Subcutaneous abdominal adipose tissue (tissue), 5 donors: ENCODE results near the gene CLRN3.
A peak's percentile ranks its signal among the peaks of the same experiment; 100 is the strongest.

Experiments used
- H3K27ac ChIP-seq: one replicate; pipeline ENCODE4 v1.7.0; 2013; ENCODE audit warnings: low read depth, mild to moderate bottlenecking, inconsistent platforms, low read length, moderate library complexity
- H3K27me3 ChIP-seq, 5 donors: one replicate each; pipeline ENCODE4 v1.7.0; 2013; ENCODE audit warnings: low read length in 5 of 5, inconsistent platforms in 1 of 5; ENCODE audit not compliant: control insufficient read depth in 5 of 5, insufficient read depth in 4 of 5
- H3K36me3 ChIP-seq, 5 donors: one replicate each; pipeline ENCODE4 v1.7.0; 2013; ENCODE audit warnings: low read length in 5 of 5; ENCODE audit not compliant: control insufficient read depth in 5 of 5, insufficient read depth in 5 of 5
- H3K4me1 ChIP-seq, 5 donors: one replicate each; pipeline ENCODE4 v1.7.0; 2013; ENCODE audit warnings: low read length in 5 of 5, mild to moderate bottlenecking in 3 of 5, moderate library complexity in 1 of 5; ENCODE audit not compliant: control insufficient read depth in 5 of 5, insufficient read depth in 5 of 5
- H3K4me3 ChIP-seq, 5 donors: one replicate each; pipeline ENCODE4 v1.7.0; 2013; ENCODE audit warnings: low read length in 5 of 5, low read depth in 1 of 5
- H3K9ac ChIP-seq, 5 donors: one replicate each; pipeline ENCODE4 v1.7.0; 2013; ENCODE audit warnings: low read length in 5 of 5, mild to moderate bottlenecking in 4 of 5, moderate library complexity in 3 of 5
- H3K9me3 ChIP-seq, 5 donors: one replicate each; pipeline ENCODE4 v1.7.0; 2013; ENCODE audit warnings: low read length in 5 of 5; ENCODE audit not compliant: control insufficient read depth in 5 of 5
- donor health status: healthy.
- donor health status: healthy.
- donor health status: healthy.
- donor health status: healthy.
- donor health status: healthy.

The CLRN3 gene

GRCh38 chr10:127928021-127928806 is 35.5 kb upstream of the CLRN3 start:
- no peak overlapping the region for H3K27ac ChIP-seq
- peaks cover 0 to 9% (median 6%) of the 10 kb centered on the region in 5 donors for H3K9me3 ChIP-seq
- H3K36me3 ChIP-seq: peaks cover 0 to 3% (median 0%) of the 10 kb centered on the region in 5 donors
- no peak overlapping the region for H3K9ac ChIP-seq
- peaks cover 0 to 9% (median 0%) of the 10 kb centered on the region in 5 donors for H3K4me1 ChIP-seq
- no peak overlapping the region for H3K4me3 ChIP-seq
- no peaks in the 10 kb centered on the region for H3K27me3 ChIP-seq

GRCh38 chr10:127926455-127926854 is 33.7 kb upstream of the CLRN3 start:
- Histone ChIP-seq H3K9ac (no peak overlapping the region), H3K4me1 (peaks cover 0 to 25% (median 17%) of the 10 kb centered on the region in 5 donors), H3K4me3 (no peak overlapping the region), H3K36me3 (no peaks in the 10 kb centered on the region), H3K9me3 (no peaks in the 10 kb centered on the region), H3K27ac (no peak overlapping the region), H3K27me3 (peaks cover 0 to 2% (median 0%) of the 10 kb centered on the region in 5 donors)

- Histone ChIP-seq H3K9me3 (no peaks in the 10 kb centered on the region), H3K36me3 (no peaks in the 10 kb centered on the region), H3K9ac (no peak overlapping the region), H3K27ac (no peak overlapping the region), H3K4me3 (no peak overlapping the region), H3K4me1 (peaks cover 0 to 31% (median 25%) of the 10 kb centered on the region in 5 donors), H3K27me3 (peaks cover 0 to 2% (median 0%) of the 10 kb centered on the region in 5 donors)
Measured at GRCh38 chr10:127925471-127926207, 32.9 kb upstream of the CLRN3 start.

- Histone ChIP-seq H3K4me1 (peaks cover 0 to 50% (median 42%) of the 10 kb centered on the region in 5 donors), H3K27ac (no peak overlapping the region), H3K9ac (no peak overlapping the region), H3K4me3 (no peak overlapping the region), H3K36me3 (no peaks in the 10 kb centered on the region), H3K9me3 (no peaks in the 10 kb centered on the region), H3K27me3 (peaks cover 0 to 2% (median 0%) of the 10 kb centered on the region in 5 donors)
Measured at GRCh38 chr10:127923646-127924045, 30.9 kb upstream of the CLRN3 start.

GRCh38 chr10:127922675-127923366 is 30.1 kb upstream of the CLRN3 start:
- no peaks in the 10 kb centered on the region for H3K9me3 ChIP-seq

DNA sequence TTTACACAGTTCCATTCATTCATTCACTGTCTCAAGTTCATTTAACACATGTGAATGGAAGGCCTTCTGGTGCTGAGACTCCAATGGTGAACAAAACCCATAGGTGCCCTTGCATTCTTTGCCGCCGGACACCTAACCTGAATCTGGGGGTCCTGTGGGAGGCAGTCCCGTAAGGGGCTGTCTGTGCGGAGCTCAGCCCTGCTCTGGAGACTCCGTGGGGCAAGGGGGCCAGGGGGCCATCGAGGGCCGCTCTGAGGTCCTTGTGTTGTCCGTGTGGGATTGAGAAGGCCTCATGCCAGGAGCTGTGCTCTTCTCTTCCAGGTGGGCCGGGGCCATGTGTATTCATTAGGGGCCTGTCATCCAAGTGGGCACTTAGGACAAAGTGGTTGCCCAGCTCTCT is 29.5 kb upstream of the CLRN3 start:
- H3K27ac ChIP-seq: no peak overlapping the region
- no peak overlapping the region for H3K4me3 ChIP-seq
- peaks cover 0 to 2% (median 0%) of the 10 kb centered on the region in 5 donors for H3K27me3 ChIP-seq
- H3K4me1 ChIP-seq: peaks cover 0 to 46% (median 45%) of the 10 kb centered on the region in 5 donors
- no peaks in the 10 kb centered on the region for H3K9me3 ChIP-seq
- H3K9ac ChIP-seq: no peak overlapping the region
- no peaks in the 10 kb centered on the region for H3K36me3 ChIP-seq

More at GRCh38 chr10:127922675-127923366, 30.1 kb upstream of the CLRN3 start:
- H3K27ac ChIP-seq: no peak overlapping the region
- H3K36me3 ChIP-seq: no peaks in the 10 kb centered on the region
- H3K27me3 ChIP-seq: peaks cover 0 to 2% (median 0%) of the 10 kb centered on the region in 5 donors
- no peak overlapping the region for H3K4me3 ChIP-seq
- peaks cover 0 to 46% (median 45%) of the 10 kb centered on the region in 5 donors for H3K4me1 ChIP-seq
- H3K9ac ChIP-seq: no peak overlapping the region

DNA sequence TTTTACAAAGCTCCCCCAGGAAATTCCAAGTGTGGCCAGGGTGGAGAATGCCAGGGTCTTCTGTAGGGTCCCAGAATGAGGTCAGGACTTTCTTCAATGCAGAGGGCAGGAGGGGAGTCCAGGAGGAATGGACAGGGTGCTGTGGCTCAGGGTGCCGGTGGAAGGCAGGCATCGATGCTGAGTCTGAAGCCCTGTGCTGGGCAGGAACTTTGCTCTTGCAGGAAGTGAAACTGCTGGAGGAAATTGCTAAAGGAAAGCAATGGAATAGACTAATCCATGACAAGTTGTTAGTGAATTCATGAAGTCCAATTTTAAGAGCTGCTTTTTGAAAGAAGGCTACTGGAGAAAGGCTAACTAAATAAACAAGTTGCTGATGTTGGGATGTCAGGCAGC is 29.0 kb upstream of the CLRN3 start:
- Histone ChIP-seq H3K4me3 (no peak overlapping the region), H3K4me1 (peaks cover 0 to 46% (median 45%) of the 10 kb centered on the region in 5 donors), H3K9ac (no peak overlapping the region), H3K36me3 (no peaks in the 10 kb centered on the region), H3K9me3 (no peaks in the 10 kb centered on the region), H3K27ac (no peak overlapping the region), H3K27me3 (peaks cover 0 to 2% (median 0%) of the 10 kb centered on the region in 5 donors)

- H3K4me1 ChIP-seq: peaks cover 0 to 46% (median 44%) of the 10 kb centered on the region in 5 donors
Measured at GRCh38 chr10:127921075-127921752, 28.5 kb upstream of the CLRN3 start.

GRCh38 chr10:127920306-127921074 is 27.7 kb upstream of the CLRN3 start:
- H3K4me1 ChIP-seq: peaks cover 0 to 46% (median 41%) of the 10 kb centered on the region in 5 donors
- H3K36me3 ChIP-seq: no peaks in the 10 kb centered on the region
- H3K9me3 ChIP-seq: no peaks in the 10 kb centered on the region
- H3K27me3 ChIP-seq: peaks cover 0 to 2% (median 0%) of the 10 kb centered on the region in 5 donors
- H3K27ac ChIP-seq: peak overlapping the region; percentile 26
- H3K4me3 ChIP-seq: no peak overlapping the region
- H3K9ac ChIP-seq: no peak overlapping the region

More at GRCh38 chr10:127921075-127921752, 28.5 kb upstream of the CLRN3 start:
- H3K36me3 ChIP-seq: no peaks in the 10 kb centered on the region
- H3K4me3 ChIP-seq: no peak overlapping the region
- H3K27me3 ChIP-seq: peaks cover 0 to 2% (median 0%) of the 10 kb centered on the region in 5 donors
- H3K27ac ChIP-seq: no peak overlapping the region
- H3K9me3 ChIP-seq: no peaks in the 10 kb centered on the region
- no peak overlapping the region for H3K9ac ChIP-seq
